Central memory CD8-positive, alpha-beta T cell (primary cell): Measurements from ENCODE around the gene ALOX15.

ENCODE experiments used
- ATAC-seq: fragments of 150-1000 bp; cut with Tn5 transposase; replicated peaks from 2 replicates; pipeline ENCODE4 v1.10.0; 2022; ENCODE audit warnings: mild to moderate bottlenecking, moderate FRiP score, moderate number of reproducible peaks; ENCODE audit not compliant: poor library complexity, severe bottlenecking; ENCODE audit errors: extremely low read depth
- DNase-seq, 2 donors: peaks; one replicate each; pipeline ENCODE4 v3.0.0; 2021; ENCODE audit warnings: low spot score in 2 of 2
- H3K27ac Mint-ChIP-seq: one replicate; pipeline ENCODE4 v1.8.0; 2022; ENCODE audit warnings: low read depth, mild to moderate bottlenecking, moderate library complexity, mixed read lengths
- H3K27me3 Mint-ChIP-seq: one replicate; pipeline ENCODE4 v1.8.0; 2022; ENCODE audit warnings: mixed read lengths
- H3K36me3 Mint-ChIP-seq: one replicate; pipeline ENCODE4 v1.8.0; 2022; ENCODE audit warnings: mild to moderate bottlenecking, moderate library complexity, mixed read lengths; ENCODE audit not compliant: insufficient read depth
- H3K4me1 Mint-ChIP-seq: one replicate; pipeline ENCODE4 v1.8.0; 2022; ENCODE audit warnings: mixed read lengths
- H3K4me3 Mint-ChIP-seq: one replicate; pipeline ENCODE4 v1.8.0; 2022; ENCODE audit warnings: mild to moderate bottlenecking, moderate library complexity, mixed read lengths
- H3K9me3 Mint-ChIP-seq: one replicate; pipeline ENCODE4 v1.8.0; 2022; ENCODE audit warnings: mixed read lengths

ALOX15 gene

DNA sequence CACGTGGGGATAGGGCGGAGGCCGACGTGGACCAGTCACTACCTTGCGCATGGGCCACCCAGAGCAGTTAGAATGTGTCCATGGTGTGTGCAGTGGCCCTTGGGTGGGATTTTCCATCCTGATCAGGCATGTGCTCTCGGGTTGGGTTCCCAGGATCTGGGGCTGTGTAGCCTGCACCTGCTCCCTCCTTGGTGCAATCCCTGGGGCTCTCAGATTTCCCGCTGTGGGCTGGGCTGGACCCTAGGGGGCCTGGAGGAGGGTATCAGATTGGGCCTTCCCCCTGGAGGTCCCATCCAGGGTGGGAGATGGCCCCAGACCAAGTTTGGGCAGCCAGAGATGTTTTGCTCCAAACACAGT is 55.9 kb downstream of the ALOX15 start:
- Mint-ChIP-seq H3K4me1 (peaks cover 11% of the 10 kb centered on the region), H3K9me3 (no peaks in the 10 kb centered on the region), H3K4me3 (peak overlapping the region; percentile 63), H3K27me3 (peaks cover 81% of the 10 kb centered on the region), H3K27ac (no peak overlapping the region), H3K36me3 (peaks cover 2% of the 10 kb centered on the region)
- ATAC-seq (no peak), DNase-seq (no peak)

DNA sequence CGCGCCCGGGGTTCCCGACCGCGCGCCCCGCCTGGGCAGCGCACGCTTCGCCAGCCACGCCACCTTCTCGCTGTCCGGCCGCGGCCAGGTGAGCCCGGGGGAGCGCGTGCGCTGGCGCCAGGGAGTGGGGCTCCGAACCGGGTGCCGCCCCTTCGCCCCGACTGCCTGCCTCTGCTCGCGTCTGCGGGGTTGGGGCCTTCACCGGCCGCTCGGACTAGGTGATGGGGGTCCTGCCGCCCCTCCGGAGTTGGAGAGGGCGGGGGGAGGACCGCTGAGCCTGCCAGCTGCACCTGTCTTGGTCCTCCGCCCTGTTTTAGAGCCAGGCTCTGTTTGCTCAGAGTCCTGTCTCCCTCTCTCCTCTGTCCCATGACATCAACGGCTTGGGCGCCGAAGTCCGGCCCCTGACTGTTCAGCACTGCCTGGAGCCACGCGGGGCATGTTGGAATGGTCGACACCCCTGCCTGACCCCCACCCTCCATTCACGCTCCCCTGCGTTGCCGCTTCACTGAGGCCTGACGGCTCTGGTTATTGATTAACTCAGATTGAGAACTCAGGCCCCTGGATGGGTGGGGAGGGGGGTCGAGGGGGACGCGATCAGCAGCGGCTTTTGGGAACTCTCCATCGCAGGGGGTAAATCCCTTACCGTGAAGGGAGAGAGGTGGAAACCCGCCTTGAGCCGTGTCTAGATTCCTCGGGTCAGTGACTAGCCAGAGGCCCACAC is 56.4 kb downstream of the ALOX15 start:
- H3K27me3 Mint-ChIP-seq: peaks cover 76% of the 10 kb centered on the region
- no peak overlapping the region for H3K27ac Mint-ChIP-seq
- no peak for DNase-seq
- ATAC-seq: no peak
- peaks cover 2% of the 10 kb centered on the region for H3K36me3 Mint-ChIP-seq
- H3K9me3 Mint-ChIP-seq: no peaks in the 10 kb centered on the region
- H3K4me1 Mint-ChIP-seq: peaks cover 11% of the 10 kb centered on the region
- H3K4me3 Mint-ChIP-seq: peak overlapping the region; percentile 63

DNA sequence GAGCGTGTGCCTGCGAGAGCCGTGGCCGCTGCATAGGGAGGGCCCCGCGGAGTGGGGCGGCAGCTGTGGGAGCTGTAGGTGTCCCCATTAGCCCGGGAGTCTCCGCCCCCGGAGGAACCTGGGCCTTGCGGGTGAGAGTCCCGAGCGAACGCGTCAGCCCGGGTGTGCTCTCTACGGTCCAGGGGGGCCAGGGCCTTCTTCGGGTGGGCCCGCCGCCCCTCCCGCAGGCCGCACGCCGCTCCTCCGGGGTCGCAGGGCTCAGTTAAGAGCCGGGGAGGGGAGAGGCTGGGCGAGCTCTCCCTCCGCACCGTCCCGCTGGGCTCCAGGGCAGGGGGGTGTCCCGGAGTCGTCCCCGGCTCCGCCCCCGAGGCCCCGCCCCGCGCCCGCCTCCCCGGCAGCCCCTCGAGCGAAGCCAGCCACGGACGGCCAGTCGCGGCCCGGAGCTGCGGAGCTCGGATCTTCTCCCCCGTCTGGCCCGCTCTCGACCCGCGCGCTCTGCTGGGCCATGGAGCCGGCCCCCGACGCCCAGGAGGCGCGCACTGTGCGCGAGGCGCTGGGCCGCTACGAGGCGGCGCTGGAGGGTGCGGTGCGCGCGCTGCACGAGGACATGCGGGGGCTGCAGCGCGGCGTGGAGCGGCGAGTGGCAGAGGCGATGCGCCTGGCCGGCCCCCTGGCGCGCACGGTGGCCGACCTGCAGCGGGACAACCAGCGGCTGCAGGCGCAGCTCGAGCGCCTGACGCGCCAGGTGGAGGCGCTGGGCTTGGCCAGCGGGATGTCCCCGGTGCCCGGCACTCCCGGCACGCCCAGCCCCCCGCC is 57.2 kb downstream of the ALOX15 start, which contains the start of gene SMTNL2:
Gene SMTNL2, plus strand, starts transcription at position 429 of the 816 bp plus-strand sequence. Its CDS starts 77 bp downstream, at position 506.
- Mint-ChIP-seq H3K4me1 (peaks cover 11% of the 10 kb centered on the region), H3K4me3 (peak within 1 kb of the TSS; percentile 71), H3K36me3 (peaks cover 2% of the 10 kb centered on the region), H3K9me3 (no peaks in the 10 kb centered on the region), H3K27me3 (peaks cover 71% of the 10 kb centered on the region), H3K27ac (no peak within 1 kb of the TSS)
- DNase-seq (no peak), ATAC-seq (no peak)

- H3K27me3 Mint-ChIP-seq: peaks cover 65% of the 10 kb centered on the region
- peaks cover 2% of the 10 kb centered on the region for H3K36me3 Mint-ChIP-seq
- H3K4me1 Mint-ChIP-seq: peaks cover 11% of the 10 kb centered on the region
- no peak overlapping the region for H3K27ac Mint-ChIP-seq
- H3K9me3 Mint-ChIP-seq: no peaks in the 10 kb centered on the region
- no peak for DNase-seq
- no peak for ATAC-seq
- peak overlapping the region; percentile 71 for H3K4me3 Mint-ChIP-seq
These were observed 57.7 kb downstream of the ALOX15 start for GRCh38 chr17:4583782-4584100.

DNA sequence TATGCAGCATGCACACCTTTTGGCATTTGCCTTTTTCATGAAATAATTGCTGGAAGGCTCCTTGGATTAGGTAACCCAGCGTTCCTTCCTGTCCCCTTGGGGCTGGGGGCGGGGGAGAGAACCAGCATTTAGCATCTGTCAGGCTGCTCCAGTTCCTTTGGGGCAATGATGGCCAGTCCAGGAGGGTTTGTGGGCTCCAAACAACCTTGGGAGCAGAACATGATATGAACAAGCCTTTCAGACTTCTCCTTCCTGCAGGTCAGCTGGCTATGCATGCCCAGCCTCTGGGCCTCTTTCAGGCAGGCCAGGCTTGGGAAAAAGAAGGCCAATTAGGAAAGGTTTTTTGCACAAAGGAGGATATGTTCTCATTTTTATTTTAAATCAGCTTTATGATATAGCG is 58.3 kb downstream of the ALOX15 start:
- peak overlapping the region; percentile 71 for H3K4me3 Mint-ChIP-seq
- DNase-seq (no peak), ATAC-seq (no peak)
- H3K9me3 Mint-ChIP-seq: no peaks in the 10 kb centered on the region
- peaks cover 60% of the 10 kb centered on the region for H3K27me3 Mint-ChIP-seq
- no peak overlapping the region for H3K27ac Mint-ChIP-seq
- peaks cover 11% of the 10 kb centered on the region for H3K4me1 Mint-ChIP-seq
- peaks cover under 1% of the 10 kb centered on the region for H3K36me3 Mint-ChIP-seq

GRCh38 chr17:4582691-4583090 is 58.8 kb downstream of the ALOX15 start:
- Mint-ChIP-seq H3K27ac (no peak overlapping the region), H3K9me3 (no peaks in the 10 kb centered on the region), H3K36me3 (no peaks in the 10 kb centered on the region), H3K4me1 (peaks cover 11% of the 10 kb centered on the region), H3K27me3 (peaks cover 60% of the 10 kb centered on the region), H3K4me3 (no peak overlapping the region)
- DNase-seq (no peak), ATAC-seq (no peak)

DNA sequence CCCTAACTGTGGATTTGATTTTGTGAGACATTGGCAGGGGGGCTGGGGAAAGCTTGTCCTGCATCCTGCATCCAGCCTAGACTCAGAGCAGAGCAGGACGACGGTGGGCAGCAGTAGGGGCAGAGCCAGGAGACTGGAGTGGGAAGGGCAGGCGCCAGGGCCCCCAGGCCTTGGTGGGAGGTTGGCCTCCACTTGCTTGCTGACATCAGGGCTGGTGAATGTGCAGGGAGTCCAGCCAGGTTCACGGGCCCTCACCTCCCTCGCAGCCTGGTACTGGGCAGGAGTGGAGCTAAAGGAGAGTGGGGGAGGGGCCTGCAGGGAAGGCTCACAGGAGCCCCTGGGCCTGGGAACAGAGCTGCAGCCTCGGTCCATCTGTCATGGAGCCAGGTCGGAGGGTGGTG is 59.4 kb downstream of the ALOX15 start:
- H3K4me3 Mint-ChIP-seq: no peak overlapping the region
- peaks cover 58% of the 10 kb centered on the region for H3K27me3 Mint-ChIP-seq
- peaks cover 11% of the 10 kb centered on the region for H3K4me1 Mint-ChIP-seq
- H3K27ac Mint-ChIP-seq: no peak overlapping the region
- no peak for ATAC-seq
- no peaks in the 10 kb centered on the region for H3K36me3 Mint-ChIP-seq
- H3K9me3 Mint-ChIP-seq: no peaks in the 10 kb centered on the region
- no peak for DNase-seq
